ENCODE results near the gene PSME4.

PSME4 gene

DNA sequence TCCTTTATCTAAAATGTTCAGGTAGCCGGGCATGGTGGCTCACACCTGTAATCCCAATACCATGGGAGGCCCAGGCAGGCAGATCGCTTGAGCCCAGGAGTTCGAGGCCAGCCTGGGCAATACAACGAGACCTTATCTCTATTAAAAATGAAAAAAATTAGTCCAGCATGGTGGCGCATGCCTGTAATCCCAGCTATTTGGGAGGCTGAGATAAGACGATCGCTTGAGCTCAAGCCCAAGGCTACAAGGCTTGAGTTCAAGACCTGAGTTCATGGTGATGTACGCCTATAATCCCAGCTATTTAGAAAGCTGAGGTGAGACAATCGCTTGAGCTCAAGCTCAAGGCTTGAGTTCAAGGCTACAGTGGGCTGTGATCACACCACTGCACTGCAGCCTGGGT lies 65.4 kb downstream of the PSME4 start:
- DNase-seq (ENCODE audit: low read depth): no peak
- H3K4me3 ChIP-seq (ENCODE audit: low read depth, low read length): no peak overlapping the region

DNA sequence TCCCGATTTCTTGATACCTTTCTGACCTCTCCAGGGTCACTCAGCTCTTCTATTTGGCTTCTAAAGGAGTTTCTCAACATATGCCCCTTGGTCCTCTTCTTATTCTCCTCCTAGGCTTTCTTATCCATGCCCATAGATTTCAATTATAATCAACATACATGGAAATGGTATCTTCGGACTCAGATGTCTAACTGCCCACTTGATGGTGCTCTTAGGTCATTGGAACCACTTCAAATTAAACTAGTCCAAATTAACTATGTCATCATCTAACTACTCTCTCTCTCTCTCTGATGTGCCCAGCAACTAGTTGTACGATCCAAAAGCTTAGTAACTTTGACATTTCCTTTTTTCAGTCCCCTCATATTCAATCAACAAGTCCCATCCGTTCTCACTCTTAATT lies 67.8 kb downstream of the PSME4 start:
- H3K4me3 ChIP-seq (ENCODE audit: low read depth, low read length): no peak overlapping the region
- no peak for DNase-seq (ENCODE audit: low read depth)

DNA sequence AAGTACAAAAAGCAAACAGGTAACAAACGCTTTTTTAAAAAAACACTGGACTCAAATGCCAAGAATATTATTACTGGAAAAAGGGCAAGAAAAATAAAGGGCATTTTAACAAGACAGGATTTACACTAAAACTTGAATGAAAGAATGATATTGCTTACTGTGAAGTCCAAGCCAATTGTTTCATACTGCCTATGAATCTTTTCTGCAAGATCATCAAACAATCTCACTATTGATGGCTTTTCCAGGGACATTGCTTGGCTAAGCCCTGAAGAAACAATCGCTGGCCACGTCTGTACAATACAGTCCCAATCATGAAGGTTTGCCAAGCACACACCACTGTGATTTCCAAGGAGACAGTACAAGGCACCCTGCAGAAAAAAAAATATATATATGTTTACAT lies 69.6 kb downstream of the PSME4 start:
- H3K4me3 ChIP-seq (ENCODE audit: low read depth, low read length): no peak overlapping the region
- no peak for DNase-seq (ENCODE audit: low read depth)

DNA sequence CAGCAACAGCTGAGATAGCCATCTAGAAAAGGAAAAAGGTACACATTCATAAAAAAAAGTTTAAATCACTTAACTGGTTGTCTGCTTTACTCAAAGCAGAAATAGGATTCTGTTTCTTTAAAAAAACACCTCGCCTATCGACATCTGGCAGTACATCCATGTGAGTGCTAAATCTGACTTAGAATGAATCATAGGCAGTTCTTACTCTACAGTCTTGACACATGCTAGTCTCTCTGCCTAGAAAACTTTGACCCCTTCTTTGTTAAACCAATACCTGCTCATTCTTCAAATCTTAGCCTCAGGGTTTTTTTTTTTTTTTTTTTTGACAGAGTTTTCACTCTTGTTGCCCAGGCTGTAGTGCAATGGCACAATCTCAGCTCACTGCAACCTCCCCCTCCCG lies 73.9 kb downstream of the PSME4 start:
- no peak overlapping the region for H3K4me3 ChIP-seq (ENCODE audit: low read depth, low read length)
- peak; percentile 31 for DNase-seq (ENCODE audit: low read depth)

DNA sequence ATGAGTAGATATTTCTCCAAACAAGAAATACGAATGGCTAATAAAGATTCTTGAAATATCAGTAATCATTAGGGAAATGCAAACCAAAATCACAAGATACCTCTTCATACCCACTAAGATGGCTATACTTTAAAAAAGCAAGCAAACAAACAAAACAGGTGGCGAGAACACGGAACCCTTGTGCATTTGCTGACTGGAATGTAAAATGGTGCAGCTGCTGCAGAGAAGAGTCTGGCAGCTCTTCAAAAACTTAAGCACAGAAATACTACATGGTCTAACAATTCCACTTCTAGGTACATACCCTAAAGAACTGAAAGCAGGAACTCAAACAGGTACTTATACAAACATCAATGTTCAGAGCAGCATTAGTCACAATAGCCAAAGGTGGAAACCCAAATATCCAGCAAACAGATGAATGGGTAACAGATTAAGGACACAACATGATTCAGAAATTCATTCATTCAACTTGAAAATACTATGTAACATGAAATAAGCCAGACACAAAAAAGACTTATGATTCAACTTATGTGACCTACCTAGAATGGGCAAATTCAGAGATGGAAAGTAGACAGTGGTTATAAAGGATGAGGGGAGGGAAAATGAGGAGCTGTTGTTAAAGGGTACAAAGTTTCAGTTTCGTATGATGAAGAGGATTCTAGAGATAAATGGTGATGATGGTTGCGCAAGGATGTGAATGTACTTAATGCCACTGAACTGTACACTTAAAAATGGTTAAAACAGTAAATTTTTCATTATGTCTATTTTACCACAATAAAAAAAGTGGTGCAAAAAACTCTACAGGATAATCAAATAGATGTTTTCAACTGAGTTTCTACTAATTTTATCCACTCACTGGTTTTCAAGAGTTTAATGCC lies 84.2 kb downstream of the PSME4 start:
- no peak overlapping the region for H3K4me3 ChIP-seq (ENCODE audit: low read depth, low read length)
- no peak for DNase-seq (ENCODE audit: low read depth)

DNA sequence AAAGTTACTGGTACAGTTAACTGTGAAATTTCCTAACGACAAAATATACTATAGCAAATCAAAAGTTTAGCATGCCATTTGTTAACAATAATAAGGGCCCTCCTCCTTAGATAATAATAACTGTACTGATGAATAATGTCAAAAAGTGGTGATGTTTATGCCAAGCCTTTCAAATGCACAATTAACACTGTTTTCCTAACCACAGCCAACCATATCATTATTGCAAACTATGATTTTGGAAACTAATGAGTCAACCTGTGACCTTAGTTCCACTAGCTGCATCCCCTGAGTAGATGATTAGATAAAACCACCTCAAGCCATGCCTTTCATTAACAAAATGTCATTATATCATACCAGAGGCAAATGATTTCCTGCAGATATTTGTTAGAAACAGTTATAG lies 85.9 kb downstream of the PSME4 start:
- DNase-seq (ENCODE audit: low read depth): no peak
- H3K4me3 ChIP-seq (ENCODE audit: low read depth, low read length): no peak overlapping the region

DNA sequence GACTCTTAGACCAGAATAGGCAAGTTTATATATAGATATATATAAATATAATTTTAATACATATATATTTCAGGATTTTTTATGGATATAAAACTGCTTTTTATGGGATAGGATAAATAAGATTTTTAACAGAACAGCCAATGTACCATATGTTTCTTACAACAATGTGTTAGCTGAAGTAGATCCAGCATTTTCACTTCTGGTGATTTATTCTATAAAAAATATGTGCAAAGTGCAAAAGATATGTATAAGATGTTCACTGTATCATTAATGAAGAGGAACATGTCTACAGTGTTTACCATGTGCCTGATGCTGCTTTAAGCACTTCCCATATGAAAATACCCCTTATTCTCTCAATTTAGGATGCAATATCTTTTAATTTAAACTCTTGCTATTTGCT lies 88.8 kb downstream of the PSME4 start:
- no peak overlapping the region for H3K4me3 ChIP-seq (ENCODE audit: low read depth, low read length)
- DNase-seq (ENCODE audit: low read depth): no peak

DNA sequence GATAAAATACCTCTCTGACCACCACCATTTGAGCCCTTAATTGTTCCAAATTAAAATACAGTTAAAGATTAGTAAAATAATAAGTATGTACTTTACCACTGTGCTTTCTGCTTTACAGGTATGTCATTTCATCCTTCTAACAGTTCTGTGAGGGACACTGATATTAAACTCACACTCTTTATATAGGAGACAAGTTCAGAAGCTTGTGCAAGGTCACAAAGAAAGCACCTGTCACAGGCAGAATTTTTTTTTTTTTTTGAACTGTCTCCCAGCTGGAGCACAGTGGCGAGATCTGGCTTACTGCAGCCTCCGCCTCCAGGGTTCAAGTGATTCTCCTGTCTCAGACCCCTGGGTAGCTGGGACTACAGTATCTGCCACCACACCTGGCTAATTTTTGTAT lies 89.4 kb downstream of the PSME4 start:
- DNase-seq (ENCODE audit: low read depth): no peak
- H3K4me3 ChIP-seq (ENCODE audit: low read depth, low read length): no peak overlapping the region

DNA sequence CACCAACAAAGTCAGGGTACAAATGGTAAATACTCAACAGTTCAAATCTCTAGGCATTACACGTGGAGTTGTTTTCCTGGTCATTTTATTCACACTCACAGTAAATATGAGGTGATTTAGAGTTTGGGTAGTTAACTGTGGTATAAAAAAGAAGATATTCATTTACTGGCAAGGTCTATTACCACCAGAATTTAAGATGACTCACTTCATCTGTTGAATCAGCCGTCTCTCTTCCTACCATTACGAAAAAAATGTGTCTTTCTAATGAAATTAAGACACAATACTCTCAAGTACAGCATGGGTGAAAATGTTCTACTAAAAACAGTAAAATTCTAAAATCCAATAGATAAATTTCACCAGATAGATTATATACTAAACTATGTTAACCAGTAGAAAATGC lies 90.0 kb downstream of the PSME4 start:
- no peak overlapping the region for H3K4me3 ChIP-seq (ENCODE audit: low read depth, low read length)
- peak; percentile 29 for DNase-seq (ENCODE audit: low read depth)

DNA sequence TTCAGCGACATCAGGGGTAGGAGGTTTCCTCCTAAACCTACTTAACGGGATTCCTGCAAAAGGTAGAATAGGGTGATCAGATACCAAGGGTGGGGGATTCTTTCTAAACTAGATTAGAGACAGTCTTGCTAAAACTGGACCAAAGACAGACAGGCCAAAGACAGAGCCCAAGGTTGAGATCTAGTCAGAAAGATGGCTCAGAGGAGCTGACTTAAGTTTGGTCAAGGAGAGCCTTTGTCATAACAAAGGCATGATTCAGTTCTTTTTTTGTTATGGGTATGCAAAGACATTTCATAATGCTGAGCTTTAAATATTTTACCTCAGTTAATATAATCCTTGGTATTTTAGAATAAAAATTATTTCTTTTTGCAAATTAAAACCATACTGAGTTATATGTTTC lies 93.2 kb downstream of the PSME4 start:
- no peak overlapping the region for H3K4me3 ChIP-seq (ENCODE audit: low read depth, low read length)
- no peak for DNase-seq (ENCODE audit: low read depth)

DNA sequence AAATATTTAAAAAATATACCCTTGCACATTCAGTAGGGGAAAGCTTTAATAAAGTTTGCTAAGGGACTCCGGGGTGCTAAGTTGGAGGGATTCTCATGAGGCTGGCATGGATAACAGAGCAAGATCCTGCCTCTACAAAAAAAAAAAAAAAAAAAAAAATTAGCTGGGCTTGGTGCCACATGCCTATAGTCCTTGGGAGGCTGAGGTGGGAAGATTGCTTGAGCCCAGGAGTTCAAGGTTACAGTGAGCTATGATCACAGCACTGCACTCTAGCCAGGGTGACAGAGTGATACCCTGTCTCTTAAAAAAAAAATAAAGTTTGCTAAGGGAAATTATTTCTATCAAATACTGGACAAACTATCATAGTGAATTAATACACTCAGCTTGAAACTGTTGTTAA lies 93.7 kb downstream of the PSME4 start:
- H3K4me3 ChIP-seq (ENCODE audit: low read depth, low read length): no peak overlapping the region
- DNase-seq (ENCODE audit: low read depth): no peak

DNA sequence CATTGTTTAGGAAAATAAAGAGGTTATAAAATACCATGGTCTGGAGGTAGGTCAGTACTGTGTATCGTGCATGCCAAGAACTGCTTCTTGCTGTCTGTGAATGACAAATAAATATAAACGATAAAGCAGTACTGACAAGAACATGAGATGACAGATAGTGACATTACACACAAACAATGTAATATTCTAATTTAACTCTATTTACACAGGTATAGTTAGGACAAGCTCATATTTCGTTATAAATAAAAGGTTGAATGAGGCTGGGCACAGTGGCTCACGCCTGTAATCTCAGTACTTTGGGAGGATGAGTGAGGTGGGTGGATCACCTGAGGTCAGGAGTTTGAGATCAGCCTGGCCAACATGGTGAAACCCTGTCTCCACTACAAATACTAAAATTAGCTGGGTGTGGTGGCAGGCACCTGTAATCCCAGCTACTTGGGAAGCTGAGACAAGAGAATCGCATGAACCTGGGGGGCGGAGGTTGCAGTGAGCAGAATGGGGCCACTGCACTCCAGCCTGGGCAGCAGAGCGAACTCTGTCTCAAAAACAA lies 96.3 kb downstream of the PSME4 start:
- no peak for DNase-seq (ENCODE audit: low read depth)
- no peak overlapping the region for H3K4me3 ChIP-seq (ENCODE audit: low read depth, low read length)

DNA sequence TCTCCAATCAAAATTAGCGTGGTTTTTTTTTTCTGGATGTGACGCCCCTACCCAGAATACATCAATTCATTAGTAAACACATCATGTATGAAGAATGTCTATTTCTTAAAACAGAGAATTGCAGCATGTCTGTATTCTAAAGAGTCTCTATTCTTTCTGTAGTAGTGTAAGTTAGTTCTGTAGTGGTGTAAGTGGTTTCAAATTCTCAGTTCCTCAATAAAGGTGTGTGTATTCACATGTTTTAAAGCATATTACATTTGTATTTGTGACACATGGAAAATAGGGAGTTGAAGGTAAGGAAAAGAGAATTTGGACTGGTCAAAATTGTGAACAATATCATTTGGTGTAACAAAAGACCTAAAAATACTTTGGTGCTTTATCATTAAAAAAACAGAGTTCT lies 103.0 kb downstream of the PSME4 start:
- no peak overlapping the region for H3K4me3 ChIP-seq (ENCODE audit: low read depth, low read length)
- no peak for DNase-seq (ENCODE audit: low read depth)

DNA sequence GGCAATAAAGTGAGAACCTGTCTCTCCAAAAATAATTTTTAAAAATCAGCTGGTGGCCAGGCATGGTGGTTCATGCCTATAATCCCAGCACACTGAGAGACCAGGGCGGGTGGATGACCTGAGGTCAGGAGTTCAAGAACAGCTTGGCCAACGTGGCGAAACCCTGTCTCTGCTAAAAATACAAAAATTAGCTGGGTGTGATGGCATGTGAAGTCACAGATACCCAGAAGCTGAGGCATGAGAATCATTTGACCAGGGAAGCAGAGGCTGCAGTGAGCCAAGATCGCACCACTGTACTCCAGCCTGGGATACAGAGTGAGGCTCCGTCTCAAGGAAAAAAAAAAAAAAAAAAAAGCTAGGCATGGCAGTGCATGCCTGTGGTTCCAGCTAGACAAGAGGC lies 103.6 kb downstream of the PSME4 start:
- DNase-seq (ENCODE audit: low read depth): no peak
- no peak overlapping the region for H3K4me3 ChIP-seq (ENCODE audit: low read depth, low read length)

DNA sequence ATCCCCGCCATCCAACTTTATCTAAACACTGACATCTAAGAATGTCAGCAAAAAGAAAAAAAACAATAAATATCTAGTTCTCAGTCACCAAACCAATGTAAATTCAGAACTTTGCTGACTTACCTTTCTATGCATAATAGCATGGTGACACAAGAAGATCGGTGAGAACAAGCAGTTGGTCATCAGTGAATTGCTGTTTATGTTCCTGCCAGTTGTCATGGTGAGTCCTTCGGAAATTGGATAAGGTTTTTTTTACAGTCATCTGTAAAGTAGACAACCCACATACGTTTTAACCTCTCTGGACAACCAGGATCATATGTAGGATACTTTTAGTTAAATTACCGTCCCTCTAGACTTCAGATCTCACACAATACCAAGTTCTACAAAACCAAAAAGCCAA lies 104.8 kb downstream of the PSME4 start:
- DNase-seq (ENCODE audit: low read depth): no peak
- H3K4me3 ChIP-seq (ENCODE audit: low read depth, low read length): no peak overlapping the region

DNA sequence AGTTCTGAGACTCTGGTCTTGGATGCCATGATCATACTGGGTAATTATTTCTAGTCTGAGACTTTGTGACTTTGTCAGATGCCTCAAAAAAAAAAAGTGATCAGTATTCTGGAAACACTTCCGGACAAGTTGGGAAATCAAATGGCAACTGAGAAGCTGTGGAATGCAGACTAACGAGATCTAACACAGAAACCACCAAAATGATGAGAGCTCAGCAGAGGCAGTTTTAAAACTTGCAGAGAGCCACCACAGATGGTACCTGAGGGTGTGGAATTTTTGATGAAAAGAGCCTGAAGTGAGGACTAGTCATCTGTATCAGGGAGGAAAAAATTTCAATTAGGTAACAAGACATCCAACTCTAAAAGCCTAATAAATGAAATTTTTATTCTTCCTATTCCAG lies 105.5 kb downstream of the PSME4 start:
- no peak for DNase-seq (ENCODE audit: low read depth)
- no peak overlapping the region for H3K4me3 ChIP-seq (ENCODE audit: low read depth, low read length)

DNA sequence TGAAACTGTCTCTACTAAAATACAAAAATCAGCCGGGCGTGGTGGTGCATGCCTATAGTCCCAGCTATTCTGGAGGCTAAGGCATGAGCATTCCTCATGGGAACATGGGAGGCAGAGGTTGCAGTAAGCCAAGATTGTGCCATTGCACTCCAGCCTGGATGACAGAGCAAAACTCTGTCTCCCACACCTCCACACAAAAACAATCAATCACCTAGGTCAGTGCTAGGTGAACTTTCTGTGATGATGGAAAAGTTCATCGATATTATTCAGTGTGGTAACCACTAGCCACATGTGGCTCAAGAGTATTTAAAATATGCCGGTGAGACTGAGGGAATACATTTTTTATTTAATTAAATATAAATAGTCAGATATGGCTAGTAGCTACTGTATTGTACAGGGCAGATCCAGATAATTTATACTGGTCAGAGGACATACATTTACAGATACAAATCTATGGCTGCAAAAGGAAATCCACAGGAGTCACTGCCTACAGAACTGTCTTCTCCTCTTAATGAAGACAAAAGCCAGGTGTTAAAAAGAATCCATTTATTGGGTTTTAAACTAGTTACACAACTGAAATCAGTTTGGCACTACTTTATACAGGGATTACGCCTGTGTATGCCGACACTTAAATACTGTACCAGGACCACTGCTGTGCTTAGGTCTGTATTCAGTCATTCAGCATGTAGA lies 107.1 kb downstream of the PSME4 start:
- no peak overlapping the region for H3K4me3 ChIP-seq (ENCODE audit: low read depth, low read length)
- DNase-seq (ENCODE audit: low read depth): no peak

DNA sequence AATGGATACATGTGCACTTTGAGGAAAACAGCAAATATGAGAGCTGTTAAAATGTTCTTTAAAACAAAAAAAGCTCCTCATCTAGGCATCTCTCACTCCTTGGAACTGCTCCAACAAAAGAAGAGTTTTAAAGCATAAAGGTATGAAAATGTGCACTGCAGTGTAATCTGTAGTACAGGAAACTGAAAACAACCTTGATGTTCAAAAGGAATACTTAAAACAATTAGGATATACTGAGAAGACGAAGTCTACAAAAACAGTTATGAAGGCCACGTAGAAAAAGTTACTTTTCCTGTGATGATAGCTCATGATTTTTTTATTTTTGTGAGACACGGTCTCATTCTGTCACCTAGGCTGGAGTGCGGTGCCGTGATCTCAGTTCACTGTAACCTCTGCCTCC lies 109.0 kb downstream of the PSME4 start:
- H3K4me3 ChIP-seq (ENCODE audit: low read depth, low read length): no peak overlapping the region
- no peak for DNase-seq (ENCODE audit: low read depth)

DNA sequence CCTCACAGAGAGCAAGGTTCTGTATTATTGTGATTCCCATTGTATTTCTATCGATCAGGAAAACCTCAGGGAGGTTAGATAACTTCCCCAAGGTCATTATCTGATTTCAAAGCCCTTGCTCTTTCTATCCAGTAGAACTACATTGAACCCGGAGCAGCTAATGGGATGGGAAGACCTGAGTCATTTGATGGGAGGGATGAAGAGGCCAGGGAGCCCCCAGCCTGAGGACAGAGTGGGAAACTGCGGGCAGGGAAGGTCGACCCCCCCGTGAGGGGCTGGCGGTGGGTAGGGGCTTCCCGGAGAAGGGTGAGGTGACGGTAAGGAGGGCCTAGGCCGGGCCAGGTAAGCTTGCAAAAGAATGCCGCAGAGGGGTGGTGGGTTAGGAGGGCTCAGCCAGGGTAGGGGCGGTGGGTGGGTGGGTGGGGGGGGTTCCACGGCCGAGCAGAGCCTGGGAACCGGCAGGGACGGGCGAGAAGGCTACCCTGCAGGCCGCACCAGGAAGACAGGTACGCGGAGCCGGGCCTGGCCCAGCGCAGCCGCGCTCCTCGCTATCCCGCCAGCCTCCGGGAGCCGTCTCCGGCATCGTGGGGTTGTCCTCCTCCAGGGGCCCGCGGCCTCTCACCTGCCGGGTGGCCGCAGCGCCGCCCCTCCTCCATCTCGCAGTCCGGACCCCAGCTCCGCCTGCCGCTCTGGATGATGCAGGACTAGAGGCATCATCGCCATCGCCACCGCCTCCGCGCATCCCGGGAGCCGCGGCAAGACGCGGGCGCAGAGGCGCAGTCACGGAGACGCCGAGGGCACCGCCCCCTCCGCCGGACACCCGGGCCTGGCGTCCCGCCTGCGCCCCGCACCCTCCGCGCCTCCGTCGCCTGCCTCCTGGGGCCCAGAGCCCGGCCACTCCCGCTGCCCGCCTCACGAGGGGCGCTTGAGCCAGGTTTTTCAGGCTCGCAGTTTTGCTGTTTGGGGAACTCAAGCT lies 111.3 kb downstream of the PSME4 start, which contains the start of gene GPR75:
GPR75 (minus strand) TSS at position 762 of the 976 bp plus-strand sequence. CDS start 5,211 bp downstream, outside the sequence.
- H3K4me3 ChIP-seq (ENCODE audit: low read depth, low read length): peak within 1 kb of the TSS; percentile 50
- no peak for DNase-seq (ENCODE audit: low read depth)

DNA sequence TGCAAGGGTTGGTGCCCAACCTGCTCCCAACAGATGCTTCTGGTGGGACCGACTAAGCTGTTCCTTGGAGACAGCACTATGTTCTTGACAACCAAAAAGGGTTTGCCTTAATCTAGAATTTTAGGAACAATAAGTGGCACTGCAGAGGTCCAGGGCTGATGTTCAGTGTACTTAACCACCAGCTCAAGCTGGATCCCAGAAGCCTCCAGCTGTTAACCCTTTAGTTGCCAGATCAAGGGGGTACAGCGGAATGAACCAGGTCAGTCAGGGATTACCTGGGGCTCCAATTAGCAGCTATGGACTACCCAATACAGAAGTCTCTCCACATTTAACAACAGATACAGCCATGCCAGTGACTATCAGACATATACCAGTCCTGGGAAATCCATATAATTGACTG lies 114.5 kb downstream of the PSME4 start:
- no peak overlapping the region for H3K4me3 ChIP-seq (ENCODE audit: low read depth, low read length)
- no peak for DNase-seq (ENCODE audit: low read depth)

Measured in skeletal muscle cell (primary cell).